Stomach (tissue), 9 donors: ENCODE results near the gene PTPRC. TPM values are rescaled to one million over a fixed set of nuclear protein-coding genes. Genes with fewer than 3 reads are reported as not detected.

Experiments
- DNase-seq, 2 donors: peaks; one replicate each; pipeline versions ENCODE4 v3.0.0 to v3.0.0-alpha.2; 2013 to 2019
- H3K27ac ChIP-seq, 5 donors: fragments of 200-600 bp in 4 of 5; sonication (generic) in 4 of 5; one replicate each; pipeline ENCODE4 v1.5.1; 2013 to 2019; ENCODE audit warnings: mild to moderate bottlenecking in 1 of 5, moderate library complexity in 1 of 5
- H3K27me3 ChIP-seq, 3 donors: fragments of 200-600 bp; sonication (generic); one replicate each; pipeline ENCODE4 v1.5.1; 2017 to 2019; ENCODE audit warnings: mixed run types in 1 of 3
- H3K36me3 ChIP-seq, 4 donors: fragments of 200-600 bp; sonication (generic); 1 replicate in 3 of 4; 2 replicates in 1 of 4; pipeline ENCODE4 v1.5.1; 2016 to 2019
- H3K4me1 ChIP-seq, 4 donors: fragments of 200-600 bp; sonication (generic); one replicate each; pipeline ENCODE4 v1.5.1; 2016 to 2019
- H3K4me3 ChIP-seq, 4 donors: fragments of 200-600 bp; sonication (generic) in 3 of 4; one replicate each; pipeline ENCODE4 v1.5.1; 2016 to 2019; ENCODE audit warnings: mild to moderate bottlenecking in 1 of 4
- H3K9me3 ChIP-seq, 4 donors: fragments of 200-600 bp; sonication (generic); one replicate each; pipeline ENCODE4 v1.5.1; 2016 to 2019
- CTCF ChIP-seq, 7 experiments: fragments of 450-650 bp in 4 of 7; fragments of 200-600 bp in 3 of 7; sonication (generic) in 3 of 7; IDR thresholded peaks; one replicate each; pipeline ENCODE4 v1.5.1; 2016 to 2019; ENCODE audit warnings: antibody characterized with exemption in 7 of 7, control low read depth in 2 of 7, mild to moderate bottlenecking in 1 of 7
- EP300 ChIP-seq: sonication (generic); formaldehyde crosslinking; IDR thresholded peaks from one replicate; pipeline ENCODE4 v1.6.1; 2017; ENCODE audit warnings: antibody characterized with exemption
- POLR2A ChIP-seq, 4 donors: fragments of 450-650 bp; IDR thresholded peaks; one replicate each; pipeline ENCODE4 v1.6.1; 2016; ENCODE audit warnings: antibody characterized with exemption in 4 of 4, control low read depth in 2 of 4, mild to moderate bottlenecking in 1 of 4, moderate library complexity in 1 of 4
- POLR2AphosphoS5 ChIP-seq, 3 donors: sonication (generic); formaldehyde crosslinking; IDR thresholded peaks; one replicate each; pipeline ENCODE4 v1.6.1; 2016; ENCODE audit warnings: antibody characterized with exemption in 3 of 3
- WGBS, 5 donors: extraction: QIAGEN DNeasy Blood & Tissue Kit in 3 of 5; methylation state at CpG; one replicate each; pipeline versions ENCODE4 v1.1.5 to v1.1.7; 2013 to 2018; 5-methylcytosine and 5-hydroxymethylcytosine counted together
- intact Hi-C: fragments of 100-400 bp; cut with DNase I; formaldehyde crosslinking; loops from one replicate; pipeline ENCODE4 v1.15.1; 2023; ENCODE audit warnings: low total_unique reads
- polyA plus RNA-seq, 3 donors: library from polyadenylated mRNA; stranded (reverse); fragments of 200-250 nt; gene quantifications; one replicate each; pipeline ENCODE4 v1.2.3, GENCODE V29; 2013
- total RNA-seq, 5 donors: library from RNA; depleted of rRNA; stranded (reverse); fragments of >200 nt; gene quantifications; one replicate each; pipeline versions ENCODE4 v1.1.0 to v1.2.3, GENCODE V29; 2014 to 2016
- donor health status: healthy with polysubstance abuse.
- donor health status: Bipolar disorder and iron deficiency.
- donor health status: healthy.

Gene PTPRC
- total and polyA plus RNA-seq, 8 donors = 0.58 to 50.9 (median 15.2) TPM

- H3K4me1 ChIP-seq = no peaks in the 10 kb centered on the region
- H3K27me3 ChIP-seq = no peaks in the 10 kb centered on the region
- H3K4me3 ChIP-seq = no peak overlapping the region
- peak in 1 of 7 experiments; percentile 9 for TF ChIP-seq CTCF (IDR thresholded peaks at IDR 0.05)
- TF ChIP-seq POLR2A (IDR thresholded peaks at IDR 0.05) = no peak
- no peak overlapping the region for H3K27ac ChIP-seq
- no peaks in the 10 kb centered on the region for H3K36me3 ChIP-seq
- peak in 1 of 2 donors; percentile 44 for DNase-seq
- intact Hi-C loops = no loop called here
- H3K9me3 ChIP-seq = no peaks in the 10 kb centered on the region
These were observed 117.6 kb downstream of the PTPRC start for GRCh38 chr1:198756470-198756869.

- intact Hi-C loops = no loop called here
- TF ChIP-seq EP300 (no peak), POLR2A (IDR thresholded peaks at IDR 0.05) (no peak), POLR2AphosphoS5 (IDR thresholded peaks at IDR 0.05) (no peak)
- Histone ChIP-seq H3K4me1 (no peaks in the 10 kb centered on the region), H3K4me3 (no peak overlapping the region), H3K27ac (no peak overlapping the region), H3K36me3 (no peaks in the 10 kb centered on the region), H3K27me3 (no peaks in the 10 kb centered on the region), H3K9me3 (no peaks in the 10 kb centered on the region)
- no peak for DNase-seq
- 74 to 87% (median 83%) methylated on average over 4 of the region's 4 CpGs for WGBS, 5 donors
These were observed 123.2 kb downstream of the PTPRC start for GRCh38 chr1:198761859-198762616.

- intact Hi-C loops = no loop called here
- no peak for DNase-seq
- H3K27ac ChIP-seq = no peak overlapping the region
- no peak for TF ChIP-seq POLR2AphosphoS5 (IDR thresholded peaks at IDR 0.05)
- no peak for TF ChIP-seq EP300
- TF ChIP-seq CTCF (IDR thresholded peaks at IDR 0.05) = no peak
- no peak for TF ChIP-seq POLR2A (IDR thresholded peaks at IDR 0.05)
- no peak overlapping the region for H3K4me3 ChIP-seq
- no peaks in the 10 kb centered on the region for H3K4me1 ChIP-seq
- H3K36me3 ChIP-seq = no peaks in the 10 kb centered on the region
- no peaks in the 10 kb centered on the region for H3K27me3 ChIP-seq
- H3K9me3 ChIP-seq = no peaks in the 10 kb centered on the region
- WGBS, 5 donors = 14 to 27% (median 24%) methylated on average over 1 of the region's 1 CpG
These were observed 124.5 kb downstream of the PTPRC start for GRCh38 chr1:198763298-198763714.

- intact Hi-C loops = no loop called here
- 43 to 62% (median 49%) methylated on average over 2 of the region's 2 CpGs for WGBS, 5 donors
- Histone ChIP-seq H3K4me3 (no peak overlapping the region), H3K4me1 (no peaks in the 10 kb centered on the region), H3K27ac (no peak overlapping the region), H3K27me3 (no peaks in the 10 kb centered on the region), H3K9me3 (no peaks in the 10 kb centered on the region), H3K36me3 (no peaks in the 10 kb centered on the region)
- TF ChIP-seq CTCF (IDR thresholded peaks at IDR 0.05) (no peak), POLR2A (IDR thresholded peaks at IDR 0.05) (no peak), POLR2AphosphoS5 (IDR thresholded peaks at IDR 0.05) (no peak), EP300 (no peak)
- DNase-seq = no peak
These were observed 125.9 kb downstream of the PTPRC start for GRCh38 chr1:198764748-198765147.

GRCh38 chr1:198765416-198765815, 126.6 kb downstream of the PTPRC start:
- no peaks in the 10 kb centered on the region for H3K4me1 ChIP-seq
- no peaks in the 10 kb centered on the region for H3K36me3 ChIP-seq
- no peak overlapping the region for H3K4me3 ChIP-seq
- no peak overlapping the region for H3K27ac ChIP-seq
- no peak for DNase-seq
- TF ChIP-seq POLR2AphosphoS5 (IDR thresholded peaks at IDR 0.05) = no peak
- TF ChIP-seq EP300 = no peak
- TF ChIP-seq POLR2A (IDR thresholded peaks at IDR 0.05) = no peak
- TF ChIP-seq CTCF (IDR thresholded peaks at IDR 0.05) = no peak
- no peaks in the 10 kb centered on the region for H3K9me3 ChIP-seq
- intact Hi-C loops = no loop called here
- no peaks in the 10 kb centered on the region for H3K27me3 ChIP-seq
